ENCODE measurements around the gene GCLC.
"Not testable (repeated sequence)": the region's sequence is repeated elsewhere in the genome, so short reads cannot be mapped to it uniquely, and the experiment has no call there.

Gene GCLC

DNA sequence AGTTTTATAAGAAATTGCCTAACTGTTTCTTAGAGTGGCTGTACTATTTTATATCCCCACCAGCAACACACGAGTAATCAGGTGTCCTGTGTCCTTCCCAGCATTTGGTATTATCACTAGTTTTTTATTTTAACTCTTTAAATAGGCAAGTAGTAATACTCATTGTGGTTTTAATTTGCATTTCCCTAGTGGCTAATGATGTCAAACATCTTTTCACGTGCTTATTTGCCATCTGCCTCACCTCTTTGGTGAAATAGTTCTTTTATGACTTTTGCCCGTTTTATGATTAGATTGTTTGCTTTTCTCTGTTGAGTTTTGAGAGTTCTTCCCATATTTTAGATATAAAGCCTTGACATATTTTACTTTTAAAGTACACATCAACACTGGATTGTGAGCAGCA is 57.8 kb downstream of the GCLC start:
- no peak for DNase-seq

DNA sequence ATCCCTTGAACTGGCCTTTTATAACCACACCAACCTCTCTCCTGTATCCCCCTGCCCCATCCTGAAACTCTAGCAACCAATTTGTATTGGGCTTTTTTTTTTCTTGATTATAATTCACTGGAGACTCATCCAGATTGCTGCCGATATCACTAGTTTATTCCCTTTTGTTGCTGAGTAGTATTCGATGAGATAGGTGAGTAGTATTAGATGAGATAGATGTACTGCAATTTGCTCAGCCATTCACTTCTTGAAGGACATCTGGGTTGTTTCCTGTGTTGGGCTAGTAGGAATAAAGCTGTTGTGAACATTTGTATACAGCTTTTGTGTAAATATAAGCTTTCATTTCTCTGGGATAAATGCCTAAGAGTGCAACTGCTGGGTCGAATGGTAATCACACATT is 58.2 kb downstream of the GCLC start:
- DNase-seq: no peak

DNA sequence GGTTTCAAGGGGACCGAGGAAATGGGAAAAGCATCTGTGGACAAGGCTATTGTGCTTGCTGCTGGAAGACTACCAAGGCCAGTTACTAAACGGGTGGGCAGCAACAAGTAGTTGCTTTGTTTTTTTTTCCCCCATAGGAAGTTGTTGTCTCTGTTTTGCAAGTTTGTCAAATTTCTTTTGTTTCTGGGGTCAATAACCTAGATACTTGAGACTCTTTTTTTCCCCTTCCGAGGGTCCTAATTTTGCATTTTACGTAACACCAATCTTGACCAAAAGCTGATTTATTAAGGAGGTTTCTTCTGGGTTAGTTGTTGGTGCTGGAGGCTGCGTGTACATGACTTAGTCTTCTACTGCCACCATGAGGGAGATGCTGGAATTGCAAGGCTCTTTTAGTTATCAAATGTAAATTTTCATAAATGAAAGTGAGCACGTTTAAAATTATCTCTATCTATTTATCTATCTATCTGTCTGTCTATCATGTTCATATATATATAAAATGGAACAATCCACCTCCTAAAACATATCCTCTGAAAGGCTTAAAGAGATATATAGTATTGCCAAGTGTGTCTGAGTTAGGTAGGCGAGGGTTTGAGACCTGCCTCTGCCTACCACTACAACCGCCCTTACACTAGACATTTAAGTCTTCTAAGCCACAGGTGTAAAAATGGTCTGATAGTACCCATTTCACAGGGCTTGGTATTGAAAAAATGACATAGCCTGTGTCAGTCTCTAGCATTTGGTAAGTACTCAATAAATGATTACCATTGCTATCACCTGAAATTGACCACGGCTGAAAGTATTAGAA is 60.2 kb downstream of the GCLC start:
- DNase-seq: peak; percentile 35

DNA sequence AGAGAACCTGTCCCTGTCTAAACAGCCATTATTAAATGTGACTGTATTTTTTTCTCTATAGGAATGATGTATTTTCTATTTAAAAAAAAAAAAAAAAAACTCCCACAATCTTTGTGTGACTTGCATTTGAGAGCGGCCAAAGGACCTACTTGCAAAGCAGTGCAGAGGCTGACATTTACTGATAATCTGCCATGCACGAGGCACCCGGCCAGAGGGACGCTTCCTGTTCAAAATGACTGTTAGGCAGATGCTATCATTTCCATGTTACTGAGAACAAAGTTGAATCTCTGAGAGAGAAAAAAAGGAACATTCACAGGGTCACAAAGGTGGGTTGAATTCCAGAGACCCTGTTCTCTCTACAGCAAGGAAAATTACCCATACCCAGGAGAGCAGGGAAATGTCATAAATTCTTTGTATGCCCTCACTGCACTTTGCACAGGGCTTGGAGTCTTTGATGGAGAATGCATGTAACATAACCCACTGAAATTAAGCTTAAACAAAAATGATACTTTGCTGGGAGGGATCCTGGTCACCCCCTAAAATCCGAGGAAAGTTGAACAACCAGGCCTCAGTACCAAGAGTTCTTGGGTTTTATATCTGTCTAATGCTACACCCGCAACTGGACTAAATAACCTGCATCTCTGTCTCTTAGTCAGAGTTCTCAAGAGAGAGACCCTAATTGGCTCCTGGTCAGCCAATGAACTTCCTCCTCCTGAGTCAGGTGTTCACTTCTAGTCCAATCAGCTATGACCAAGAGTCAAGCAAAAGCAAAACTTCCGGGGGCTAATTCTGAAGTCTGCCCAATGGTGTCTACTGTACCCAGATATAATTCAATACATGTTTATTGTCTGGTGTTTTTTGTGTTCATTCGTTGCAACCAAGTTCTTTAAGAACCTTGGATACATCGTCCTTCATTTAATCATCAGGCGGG is 61.2 kb downstream of the GCLC start:
- DNase-seq: no peak

DNA sequence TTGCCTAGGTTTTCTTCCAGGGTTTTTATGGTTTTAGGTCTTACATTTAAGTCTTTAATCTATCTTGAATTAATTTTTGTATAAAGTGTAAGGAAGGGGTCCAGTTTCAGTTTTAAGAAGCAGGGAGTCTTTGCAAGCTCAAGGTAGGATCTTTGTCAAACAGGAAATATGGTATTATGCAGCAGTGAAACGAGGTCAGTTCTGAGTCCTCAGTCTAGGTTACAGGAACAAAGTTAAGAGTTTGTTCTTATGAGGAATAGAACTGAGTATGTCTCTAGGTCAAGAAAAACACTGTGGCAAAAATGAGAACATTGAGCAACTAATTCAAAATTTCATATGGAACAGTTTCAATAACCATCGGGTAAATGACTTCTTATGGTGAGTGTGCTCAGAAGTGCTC is 63.6 kb downstream of the GCLC start:
- DNase-seq: no peak

DNA sequence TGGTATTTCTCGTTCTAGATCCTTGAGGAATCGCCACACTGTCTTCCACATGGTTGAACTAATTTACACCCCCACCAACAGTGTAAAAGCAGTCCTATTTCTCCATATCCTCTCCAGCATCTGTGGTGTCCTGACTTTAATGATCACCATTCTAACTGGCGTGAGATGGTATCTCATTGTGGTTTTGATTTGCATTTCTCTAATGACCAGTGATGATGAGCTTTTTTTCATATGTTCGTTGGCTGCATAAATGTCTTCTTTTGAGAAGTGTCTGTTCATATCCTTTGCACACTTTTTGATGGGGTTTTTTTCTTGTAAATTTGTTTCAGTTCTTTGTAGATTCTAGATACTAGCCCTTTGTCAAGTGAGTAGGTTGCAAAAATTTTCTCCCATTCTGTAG is 64.1 kb downstream of the GCLC start:
- not testable (repeated sequence) for DNase-seq

DNA sequence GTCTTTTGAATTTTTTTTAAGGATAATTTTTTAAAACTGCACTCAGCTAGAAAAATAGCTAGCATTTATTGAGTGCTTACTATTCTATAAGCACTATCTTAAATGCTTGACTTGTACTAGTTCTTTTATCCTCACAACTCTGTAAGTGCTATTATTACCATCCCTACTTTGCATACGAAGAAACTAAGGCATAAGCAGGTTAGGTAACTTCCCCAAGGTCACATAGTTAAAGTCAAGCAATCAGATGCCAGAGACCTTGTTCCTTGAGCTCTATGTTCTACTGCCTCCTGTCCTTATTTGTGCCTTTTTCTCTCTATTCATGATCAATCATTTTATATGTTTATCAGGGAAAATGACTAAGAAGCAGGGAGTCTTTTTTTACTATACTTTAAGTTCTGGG is 65.0 kb downstream of the GCLC start:
- no peak for DNase-seq

DNA sequence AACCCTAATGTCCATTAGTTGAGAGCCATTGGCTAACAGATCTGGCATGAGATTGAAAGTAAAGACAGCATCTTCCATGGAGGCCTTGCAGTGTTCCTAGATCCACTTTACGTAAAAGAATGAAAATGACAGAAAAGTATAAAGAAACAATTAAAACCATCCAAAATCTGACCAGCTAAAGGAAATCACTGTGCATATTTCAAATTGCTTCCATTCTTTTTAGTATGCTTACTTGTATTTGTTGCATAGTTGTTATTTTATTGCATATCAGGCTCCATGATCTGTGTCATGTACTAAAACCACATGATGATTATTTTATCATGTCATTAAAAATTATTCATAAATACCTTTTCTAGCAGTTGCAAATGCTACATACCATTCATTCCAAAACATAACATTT is 67.9 kb downstream of the GCLC start:
- DNase-seq: no peak

DNA sequence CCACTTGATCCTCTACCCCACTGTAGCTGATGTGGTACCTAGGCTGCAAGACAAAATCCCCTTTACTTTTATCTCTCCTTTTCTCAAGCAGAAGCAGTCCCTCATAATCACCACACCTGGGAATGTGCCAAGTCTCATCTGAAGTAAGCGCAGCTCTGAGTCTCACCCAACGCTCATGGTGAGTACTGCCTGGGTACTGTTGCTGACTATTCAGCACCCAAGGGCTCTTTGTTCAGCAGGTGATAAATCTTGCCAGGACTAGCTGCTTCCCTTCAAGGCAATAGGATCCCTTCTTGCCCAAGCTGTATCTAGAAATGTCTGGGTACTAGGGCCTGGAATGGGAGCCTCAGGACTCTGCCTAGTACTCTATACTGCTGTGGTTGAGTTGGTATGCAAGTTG is 70.9 kb downstream of the GCLC start:
- DNase-seq: no peak

DNA sequence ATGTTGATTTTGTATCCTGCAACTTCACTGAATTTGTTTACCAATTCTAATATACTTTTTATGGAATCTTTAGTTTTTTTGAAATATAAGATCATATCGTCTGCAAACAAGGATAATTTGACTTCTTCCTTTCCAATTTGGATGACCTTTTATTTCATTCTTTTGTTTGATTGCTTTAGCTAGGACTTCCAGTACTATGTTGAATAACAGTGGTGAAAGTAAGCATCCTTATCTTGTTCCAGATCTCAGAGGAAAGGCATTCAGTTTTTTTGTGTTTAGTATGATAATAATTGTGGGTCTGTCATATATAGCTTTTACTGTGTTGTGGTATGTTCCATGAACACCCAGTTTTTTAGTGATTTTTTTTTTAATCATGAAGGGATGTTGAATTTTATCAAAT is 75.7 kb downstream of the GCLC start:
- no peak for DNase-seq

DNA sequence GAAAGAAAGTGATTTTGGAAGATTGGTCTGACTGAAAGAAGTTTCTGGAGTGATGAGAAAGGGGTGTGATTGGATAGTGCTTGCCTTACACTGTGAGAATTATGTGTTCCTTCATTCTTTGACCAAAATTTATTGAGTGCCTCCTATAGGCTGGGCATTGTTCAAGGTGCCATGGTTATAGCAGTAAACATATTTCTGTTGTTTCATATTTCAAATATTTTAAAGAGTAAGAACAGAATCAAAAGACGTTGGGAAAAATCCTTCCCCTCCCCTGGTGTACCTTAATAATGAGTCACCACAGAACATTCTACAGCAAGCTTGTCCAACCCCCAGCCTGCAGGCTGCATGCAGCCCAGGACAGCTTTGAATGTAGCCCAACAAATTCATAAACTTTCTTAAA is 78.6 kb downstream of the GCLC start:
- no peak for DNase-seq

DNA sequence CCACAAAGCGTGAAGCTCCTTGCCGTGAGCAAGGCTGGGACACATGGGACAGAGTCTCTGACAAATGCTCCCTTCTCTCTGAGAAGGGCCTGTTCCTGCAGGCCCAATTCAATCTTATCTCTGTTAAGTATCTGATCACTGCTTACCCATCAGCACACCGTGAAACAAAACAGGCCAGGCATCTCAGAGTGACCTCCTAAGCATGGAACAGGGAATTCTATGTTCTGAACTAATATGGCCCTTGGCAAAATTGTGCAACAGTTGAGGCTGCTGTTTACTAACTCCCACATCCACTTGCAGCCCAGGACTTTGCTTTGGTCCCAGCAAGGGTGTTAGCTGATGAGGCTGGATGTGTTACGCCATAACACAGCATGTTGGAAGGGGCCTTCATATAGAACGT is 79.2 kb downstream of the GCLC start:
- no peak for DNase-seq

DNA sequence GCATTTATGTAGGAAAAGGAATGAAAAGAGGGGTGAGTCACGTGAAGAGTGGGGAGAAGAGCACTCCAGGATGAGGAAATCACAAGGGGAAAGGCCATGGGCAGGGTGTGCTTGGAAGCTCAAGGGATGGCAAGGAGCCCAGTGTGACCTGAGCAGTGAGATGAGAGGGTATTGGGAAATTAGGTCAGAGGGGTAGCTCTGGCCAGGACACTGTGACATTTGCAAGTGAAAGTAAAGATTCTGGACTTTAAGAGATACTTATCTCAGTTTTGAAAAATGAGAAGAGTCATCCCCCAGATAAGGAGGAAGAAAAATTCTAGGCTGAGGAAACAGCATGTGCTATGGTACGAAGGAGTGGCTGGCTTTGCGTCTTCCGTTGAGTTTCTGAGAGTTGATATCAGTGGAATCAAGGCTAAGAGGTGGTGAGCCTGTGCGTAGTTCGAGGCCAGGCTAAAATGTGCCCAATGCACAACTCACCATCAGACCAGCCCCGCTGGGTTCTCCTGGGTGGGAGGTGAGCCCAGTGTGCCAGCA is 79.9 kb downstream of the GCLC start:
- DNase-seq: no peak

DNA sequence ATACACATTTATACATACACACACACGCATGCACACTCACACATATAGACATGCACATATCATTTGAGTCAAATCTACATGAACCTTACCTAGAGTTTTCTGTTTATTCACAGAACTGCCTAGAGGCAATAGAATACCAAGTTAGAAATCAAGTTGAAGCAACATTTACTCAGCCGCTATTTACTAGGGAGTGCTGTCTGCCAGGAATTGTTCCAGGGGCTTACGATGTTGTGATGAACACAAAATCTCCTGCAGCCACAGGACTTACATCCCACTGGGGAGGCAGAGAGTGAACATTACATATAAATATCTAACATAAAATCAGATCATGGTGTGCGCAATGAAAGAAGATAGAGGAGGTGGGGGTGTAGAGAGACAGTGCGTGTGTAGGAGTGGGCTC is 80.4 kb downstream of the GCLC start:
- no peak for DNase-seq

DNA sequence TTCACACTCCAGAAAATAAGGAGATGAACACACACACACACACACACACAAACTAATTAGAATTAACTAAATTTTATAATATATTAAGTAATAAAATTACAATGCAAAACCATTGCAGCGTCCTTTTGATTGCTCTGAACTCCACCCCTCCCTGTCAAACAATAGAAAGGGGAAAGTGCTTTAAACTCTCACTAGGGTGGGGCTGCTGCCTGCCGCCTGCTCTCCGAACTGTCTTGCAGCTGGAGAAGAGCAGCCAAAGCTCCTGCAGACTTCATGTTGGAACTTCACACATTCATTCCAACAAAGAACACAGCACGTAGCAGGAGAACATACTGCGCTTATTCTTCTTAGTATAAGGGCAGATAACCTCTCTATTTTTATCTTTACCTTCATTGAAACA is 83.2 kb downstream of the GCLC start:
- no peak for DNase-seq

DNA sequence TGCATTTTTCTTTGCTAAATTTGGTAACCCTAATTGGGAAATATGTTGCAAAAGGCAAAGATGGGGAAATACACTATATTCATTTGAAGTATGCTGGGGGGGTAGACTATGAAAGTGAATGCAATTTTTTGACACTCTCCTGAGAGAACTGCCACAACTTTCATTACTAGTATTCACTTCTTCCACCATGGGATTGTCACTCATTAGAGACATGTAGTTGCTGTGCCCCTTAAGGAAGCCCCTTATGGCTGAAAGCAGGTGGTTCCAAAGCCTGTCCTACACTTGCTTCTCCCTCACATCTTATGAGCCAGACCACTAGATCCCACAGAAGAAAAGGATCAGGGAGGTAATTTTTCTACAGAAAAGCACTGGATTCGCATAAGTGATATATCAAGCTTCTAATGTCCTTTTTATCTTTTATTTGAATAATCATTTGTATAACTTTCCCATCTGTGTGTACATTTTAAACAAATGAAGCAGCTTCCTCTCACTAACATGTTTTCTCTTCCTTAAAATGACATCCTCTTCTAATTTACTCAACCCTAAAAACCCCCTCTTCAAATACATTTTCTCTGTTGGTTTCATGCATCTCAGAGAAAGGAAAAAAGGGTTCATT is 83.8 kb downstream of the GCLC start:
- DNase-seq: no peak

DNA sequence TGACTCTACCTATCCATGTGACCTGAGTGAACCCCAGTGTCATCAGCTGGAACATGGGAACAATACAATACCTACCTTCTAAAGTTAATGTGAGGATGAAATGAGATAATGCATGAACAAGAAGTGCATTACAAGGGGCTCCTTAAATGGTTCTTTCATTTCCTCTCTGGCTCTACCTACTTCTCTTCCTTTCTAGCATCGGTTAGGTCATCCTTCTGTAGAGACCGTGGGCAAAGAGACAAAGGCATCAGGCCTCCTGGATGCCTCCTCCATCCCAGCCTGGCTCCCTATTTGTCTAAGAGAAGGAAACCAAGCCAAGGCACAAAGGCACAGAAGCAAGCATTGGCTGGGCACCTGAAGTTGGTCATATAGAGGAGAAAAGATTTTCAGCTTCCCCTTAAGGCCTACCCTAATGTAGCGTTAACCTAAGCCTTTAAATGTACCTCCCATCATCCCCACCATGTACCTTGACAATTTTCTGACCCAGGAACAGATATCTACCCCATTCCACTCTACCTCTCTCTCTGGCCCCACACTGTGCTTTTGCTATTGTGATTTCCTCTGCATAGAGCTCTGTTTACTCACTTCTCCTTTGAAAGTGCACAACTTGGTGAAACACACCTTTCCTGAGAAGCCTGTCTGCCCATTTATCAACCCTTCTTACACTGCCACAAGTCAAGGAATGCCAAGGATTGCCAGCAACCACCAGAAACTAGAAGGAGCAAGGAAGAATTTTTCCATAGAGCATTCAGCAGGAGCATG is 86.6 kb downstream of the GCLC start:
- no peak for DNase-seq

DNA sequence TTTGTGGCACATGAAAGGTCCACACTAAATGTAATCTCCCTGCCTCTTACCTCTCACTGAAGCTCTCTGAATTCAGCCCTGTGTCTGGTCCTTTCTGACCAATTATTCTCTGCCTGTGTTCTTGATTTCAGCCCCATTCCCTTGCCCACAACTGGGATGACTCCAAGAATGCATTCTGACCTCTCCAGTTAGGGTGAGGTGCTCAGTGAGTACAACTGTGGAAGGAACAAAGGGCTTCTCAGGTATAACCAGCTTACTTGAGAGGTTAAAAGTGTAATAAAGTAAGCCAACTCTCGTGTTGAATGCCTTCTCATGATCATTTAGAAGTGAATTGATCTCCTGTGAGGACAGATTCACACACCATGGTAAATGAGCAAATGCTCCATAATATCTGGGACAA is 88.1 kb downstream of the GCLC start:
- no peak for DNase-seq

DNA sequence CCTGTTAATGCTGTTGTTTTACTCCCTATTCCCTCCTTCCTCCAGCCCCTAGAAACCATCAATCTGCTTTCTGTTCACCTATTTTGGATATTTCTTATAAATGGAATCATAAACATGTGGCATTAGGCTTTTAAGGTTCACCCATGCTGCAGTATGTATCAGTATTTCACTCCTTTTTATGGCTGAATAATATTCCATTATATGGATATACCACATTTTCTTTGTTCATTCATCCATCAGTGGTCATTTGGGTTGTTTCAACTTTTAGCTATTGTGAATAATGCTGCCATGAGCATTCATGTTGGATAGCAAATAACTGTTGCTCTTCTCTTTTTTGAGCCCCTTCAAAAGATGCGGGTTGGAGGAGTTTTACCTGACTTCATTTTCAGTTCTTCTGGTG is 89.2 kb downstream of the GCLC start:
- no peak for DNase-seq

DNA sequence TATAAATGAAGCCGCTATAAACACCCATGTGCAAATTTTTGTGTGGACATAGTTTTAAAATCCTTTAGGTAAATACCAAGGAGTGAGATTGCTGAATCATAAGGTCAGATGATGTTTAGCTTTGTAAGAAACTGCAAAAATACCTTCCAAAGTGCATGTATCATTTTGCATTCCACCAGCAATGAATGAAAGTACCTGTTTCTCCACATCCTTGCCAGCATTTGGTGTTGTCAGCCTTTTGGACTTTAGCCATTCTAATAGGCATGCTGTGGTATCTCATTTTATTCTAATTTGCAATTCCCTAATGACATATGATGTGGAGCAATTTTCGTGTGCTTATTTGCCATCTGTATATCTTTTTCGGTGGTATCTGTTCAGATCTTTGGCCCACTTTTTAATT is 93.7 kb downstream of the GCLC start:
- no peak for DNase-seq

DNA sequence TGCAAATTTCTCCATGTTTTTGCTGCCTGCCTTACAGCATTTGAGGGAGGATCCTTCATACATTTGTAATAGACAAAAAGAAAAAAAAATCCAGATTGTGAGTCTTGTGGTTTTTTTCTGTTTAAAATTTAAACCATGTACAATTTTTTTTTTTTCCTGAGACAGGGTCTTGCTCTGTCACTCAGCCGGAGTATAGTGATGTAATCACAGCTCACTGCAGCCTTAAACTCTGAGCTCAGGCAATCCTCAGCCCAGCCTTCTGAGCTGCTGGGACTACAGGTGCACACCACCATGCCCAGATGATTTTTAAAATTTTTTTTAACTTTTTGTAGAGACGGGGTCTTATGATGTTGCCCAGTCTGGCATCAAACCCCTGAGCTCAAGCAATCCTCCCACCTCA is 97.0 kb downstream of the GCLC start:
- DNase-seq: no peak

Measured in T1000 (cell line).